Natural killer cell (primary cell): Measurements from ENCODE around the gene TVP23A. TPM values are rescaled to one million over a fixed set of nuclear protein-coding genes. Genes with fewer than 3 reads are reported as not detected.

Experiments
- ATAC-seq, 3 donors: fragments of 150-1000 bp in 2 of 3; fragments of 200-7000 bp in 1 of 3; cut with Tn5 transposase; 1 replicate in 1 of 3; 2 replicates in 2 of 3; pipeline ENCODE4 v1.10.0; 2021; ENCODE audit warnings: mild to moderate bottlenecking in 2 of 3, moderate library complexity in 2 of 3
- DNase-seq, 2 donors: peaks; one replicate each; pipeline versions ENCODE4 v3.0.0 to v3.0.0-alpha.2; 2013 to 2021; ENCODE audit warnings: mixed read lengths in 1 of 2
- H3K27ac ChIP-seq: one replicate; pipeline ENCODE4 v1.5.1; 2013; ENCODE audit warnings: mild to moderate bottlenecking, low read length
- H3K27me3 ChIP-seq: one replicate; pipeline ENCODE4 v1.6.1; 2013; ENCODE audit warnings: low read length; ENCODE audit not compliant: control insufficient read depth, insufficient read depth
- H3K36me3 ChIP-seq: one replicate; pipeline ENCODE4 v1.6.1; 2013; ENCODE audit warnings: low read length; ENCODE audit not compliant: control insufficient read depth, insufficient read depth
- H3K4me1 ChIP-seq: one replicate; pipeline ENCODE4 v1.6.1; 2013; ENCODE audit warnings: low read length; ENCODE audit not compliant: control insufficient read depth, insufficient read depth
- H3K4me3 ChIP-seq: one replicate; pipeline ENCODE4 v1.5.1; 2013; ENCODE audit warnings: low read length
- H3K9me3 ChIP-seq: one replicate; pipeline ENCODE4 v1.6.1; 2013; ENCODE audit warnings: low read length; ENCODE audit not compliant: control insufficient read depth, insufficient read depth
- H3K27ac Mint-ChIP-seq, 2 donors: one replicate each; pipeline ENCODE4 v1.8.0; 2022; ENCODE audit warnings: mild to moderate bottlenecking in 2 of 2, mixed read lengths in 2 of 2, moderate library complexity in 1 of 2
- H3K27me3 Mint-ChIP-seq, 2 donors: one replicate each; pipeline ENCODE4 v1.8.0; 2022; ENCODE audit warnings: low read depth in 2 of 2, mixed read lengths in 2 of 2
- H3K36me3 Mint-ChIP-seq: one replicate; pipeline ENCODE4 v1.8.0; 2022; ENCODE audit warnings: mixed read lengths
- H3K4me1 Mint-ChIP-seq, 2 donors: one replicate each; pipeline ENCODE4 v1.8.0; 2022; ENCODE audit warnings: mixed read lengths in 2 of 2
- H3K4me3 Mint-ChIP-seq: one replicate; pipeline ENCODE4 v1.8.0; 2022; ENCODE audit warnings: mild to moderate bottlenecking, moderate library complexity, mixed read lengths
- H3K9me3 Mint-ChIP-seq, 2 donors: one replicate each; pipeline ENCODE4 v1.8.0; 2022; ENCODE audit warnings: mixed read lengths in 2 of 2
- WGBS: methylation state at CpG from one replicate; pipeline ENCODE4 v1.1.7; 2013; ENCODE audit warnings: missing lambda C conversion rate; ENCODE audit not compliant: insufficient coverage; 5-methylcytosine and 5-hydroxymethylcytosine counted together
- intact Hi-C: fragments of 100-400 bp; cut with micrococcal nuclease; formaldehyde crosslinking; loops from one replicate; pipeline ENCODE4 v1.14.2; 2022
- total RNA-seq, 4 donors: library from RNA; stranded (reverse); fragments of 120-200 nt in 1 of 4; gene quantifications; one replicate each; pipeline versions ENCODE4 v1.2.3 to v1.2.4, GENCODE V29; 2013 to 2022
- TF ChIP-seq, protein P1 (sequence below): fragments of 200-600 bp; IDR thresholded peaks from one replicate; pipeline ENCODE4 v1.8.0; 2022; ENCODE audit warnings: antibody characterized with exemption

The TVP23A gene
- total RNA-seq, 3 donors from 2014 or later (not counting 1 experiment from before 2014, with no cell fraction given), result not detected

GRCh38 chr16:10809706-10810105 lies 8.9 kb downstream of the TVP23A start:
- no peaks in the 10 kb centered on the region for H3K27me3 ChIP-seq
- ATAC-seq (no peak), DNase-seq (no peak)
- no peak overlapping the region for H3K4me3 ChIP-seq
- Mint-ChIP-seq H3K4me1 (peaks cover 0 to 4% of the 10 kb centered on the region in 2 donors), H3K9me3 (no peaks in the 10 kb centered on the region), H3K36me3 (no peaks in the 10 kb centered on the region), H3K4me3 (no peak overlapping the region), H3K27me3 (no peaks in the 10 kb centered on the region), H3K27ac (no peak overlapping the region)
- no peaks in the 10 kb centered on the region for H3K9me3 ChIP-seq
- TF ChIP-seq, protein P1, sequence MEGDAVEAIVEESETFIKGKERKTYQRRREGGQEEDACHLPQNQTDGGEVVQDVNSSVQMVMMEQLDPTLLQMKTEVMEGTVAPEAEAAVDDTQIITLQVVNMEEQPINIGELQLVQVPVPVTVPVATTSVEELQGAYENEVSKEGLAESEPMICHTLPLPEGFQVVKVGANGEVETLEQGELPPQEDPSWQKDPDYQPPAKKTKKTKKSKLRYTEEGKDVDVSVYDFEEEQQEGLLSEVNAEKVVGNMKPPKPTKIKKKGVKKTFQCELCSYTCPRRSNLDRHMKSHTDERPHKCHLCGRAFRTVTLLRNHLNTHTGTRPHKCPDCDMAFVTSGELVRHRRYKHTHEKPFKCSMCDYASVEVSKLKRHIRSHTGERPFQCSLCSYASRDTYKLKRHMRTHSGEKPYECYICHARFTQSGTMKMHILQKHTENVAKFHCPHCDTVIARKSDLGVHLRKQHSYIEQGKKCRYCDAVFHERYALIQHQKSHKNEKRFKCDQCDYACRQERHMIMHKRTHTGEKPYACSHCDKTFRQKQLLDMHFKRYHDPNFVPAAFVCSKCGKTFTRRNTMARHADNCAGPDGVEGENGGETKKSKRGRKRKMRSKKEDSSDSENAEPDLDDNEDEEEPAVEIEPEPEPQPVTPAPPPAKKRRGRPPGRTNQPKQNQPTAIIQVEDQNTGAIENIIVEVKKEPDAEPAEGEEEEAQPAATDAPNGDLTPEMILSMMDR, result no peak
- H3K36me3 ChIP-seq, result no peaks in the 10 kb centered on the region
- 88% methylated on average over 3 of the region's 3 CpGs for WGBS
- intact Hi-C loops, result no loop called here
- H3K27ac ChIP-seq, result no peak overlapping the region
- H3K4me1 ChIP-seq, result no peaks in the 10 kb centered on the region

- H3K36me3 ChIP-seq, result no peaks in the 10 kb centered on the region
- Mint-ChIP-seq H3K27me3 (no peaks in the 10 kb centered on the region), H3K4me3 (no peak overlapping the region), H3K4me1 (peaks cover 0 to 4% of the 10 kb centered on the region in 2 donors), H3K9me3 (no peaks in the 10 kb centered on the region), H3K36me3 (no peaks in the 10 kb centered on the region), H3K27ac (no peak overlapping the region)
- intact Hi-C loops, result no loop called here
- WGBS, result 91% methylated on average over 3 of the region's 3 CpGs
- H3K9me3 ChIP-seq, result no peaks in the 10 kb centered on the region
- no peak for ATAC-seq
- no peak overlapping the region for H3K27ac ChIP-seq
- peaks cover 4% of the 10 kb centered on the region for H3K4me1 ChIP-seq
- H3K27me3 ChIP-seq, result no peaks in the 10 kb centered on the region
- TF ChIP-seq, protein P1, result no peak
- no peak for DNase-seq
- H3K4me3 ChIP-seq, result no peak overlapping the region
Measured at GRCh38 chr16:10808850-10809249, 9.7 kb downstream of the TVP23A start.

DNA sequence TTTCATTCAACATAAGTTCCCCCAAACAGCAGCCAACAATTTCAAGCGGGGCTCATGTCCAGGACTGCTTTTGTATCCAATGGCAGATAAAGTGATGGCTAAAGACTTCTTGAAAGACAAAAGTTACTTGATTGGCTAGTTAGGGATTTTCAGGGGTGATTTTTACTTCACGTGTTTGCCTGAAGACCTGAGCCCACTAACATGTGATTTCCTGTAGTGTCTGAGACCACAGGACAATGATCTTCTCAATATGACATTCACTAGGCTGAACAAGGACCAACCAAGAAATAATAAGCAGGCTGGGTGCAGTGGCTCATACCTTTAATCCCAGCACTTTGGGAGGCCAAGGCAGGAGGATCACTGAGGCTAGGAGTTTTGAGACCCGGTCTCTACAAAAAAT lies 10.4 kb downstream of the TVP23A start:
- Mint-ChIP-seq H3K4me1 (peaks cover 0 to 4% of the 10 kb centered on the region in 2 donors), H3K4me3 (no peak overlapping the region), H3K36me3 (no peaks in the 10 kb centered on the region), H3K9me3 (no peaks in the 10 kb centered on the region), H3K27me3 (no peaks in the 10 kb centered on the region), H3K27ac (no peak overlapping the region)
- intact Hi-C loops, result no loop called here
- Histone ChIP-seq H3K27ac (no peak overlapping the region), H3K27me3 (no peaks in the 10 kb centered on the region), H3K4me3 (no peak overlapping the region), H3K9me3 (no peaks in the 10 kb centered on the region), H3K36me3 (no peaks in the 10 kb centered on the region), H3K4me1 (peaks cover 4% of the 10 kb centered on the region)
- no peak for DNase-seq
- TF ChIP-seq, protein P1, result no peak
- ATAC-seq, result no peak
- WGBS, result 55% methylated on average over 2 of the region's 3 CpGs

GRCh38 chr16:10806698-10807097 lies 11.9 kb downstream of the TVP23A start:
- WGBS, result 87% methylated on average over 5 of the region's 6 CpGs
- intact Hi-C loops, result no loop called here
- peaks cover 0 to 4% of the 10 kb centered on the region in 2 donors for H3K4me1 Mint-ChIP-seq
- H3K36me3 Mint-ChIP-seq, result no peaks in the 10 kb centered on the region
- no peak overlapping the region for H3K4me3 Mint-ChIP-seq
- Histone ChIP-seq H3K4me1 (peaks cover 4% of the 10 kb centered on the region), H3K9me3 (no peaks in the 10 kb centered on the region), H3K4me3 (no peak overlapping the region), H3K27ac (no peak overlapping the region), H3K36me3 (no peaks in the 10 kb centered on the region), H3K27me3 (no peaks in the 10 kb centered on the region)
- H3K9me3 Mint-ChIP-seq, result no peaks in the 10 kb centered on the region
- no peak for ATAC-seq
- H3K27ac Mint-ChIP-seq, result no peak overlapping the region
- no peak for DNase-seq
- TF ChIP-seq, protein P1, result no peak
- no peaks in the 10 kb centered on the region for H3K27me3 Mint-ChIP-seq
